Neural cell (in vitro differentiated cells): ENCODE data around the gene DLL1. TPM values are rescaled to one million over a fixed set of nuclear protein-coding genes. Genes with fewer than 3 reads are reported as not detected.
A peak's percentile ranks its signal among the peaks of the same experiment; 100 is the strongest.

Experiments
- H2AFZ ChIP-seq: fragments of 200-600, 300-800 bp; sonication (generic), shearing (Covaris generic); 2 replicates; pipeline ENCODE4 v1.6.0; 2014; ENCODE audit warnings: low read depth, mild to moderate bottlenecking, antibody characterized with exemption, low read length, moderate library complexity
- H3F3A ChIP-seq: fragments of 200-600 bp; shearing (Covaris generic); 2 replicates; pipeline ENCODE4 v1.6.1; 2016; ENCODE audit warnings: mild to moderate bottlenecking, moderate library complexity, mixed read lengths, antibody characterized with exemption, low read length; ENCODE audit not compliant: insufficient read depth, poor library complexity, severe bottlenecking
- H3K27ac ChIP-seq: fragments of 200-600, 300-800 bp; sonication (generic), shearing (Covaris generic); 2 replicates; pipeline ENCODE4 v1.5.1; 2014; ENCODE audit warnings: mild to moderate bottlenecking, low read length, moderate library complexity
- H3K27me3 ChIP-seq: fragments of 300-800, 200-600 bp; sonication (generic), shearing (Covaris generic); 2 replicates; pipeline ENCODE4 v1.6.0; 2014; ENCODE audit warnings: mild to moderate bottlenecking, low read depth, low read length, moderate library complexity; ENCODE audit not compliant: insufficient read depth
- H3K36me3 ChIP-seq: fragments of 300-800, 200-600 bp; sonication (generic), shearing (Covaris generic); 2 replicates; pipeline ENCODE4 v1.5.1; 2014; ENCODE audit warnings: mild to moderate bottlenecking, antibody characterized with exemption, low read length, moderate library complexity; ENCODE audit not compliant: insufficient read depth
- H3K4me2 ChIP-seq: fragments of 300-800, 200-600 bp; sonication (generic), shearing (Covaris generic); 2 replicates; pipeline ENCODE4 v1.6.0; 2014; ENCODE audit warnings: mild to moderate bottlenecking, low read length
- H3K4me3 ChIP-seq: fragments of 300-800, 200-600 bp; sonication (generic), shearing (Covaris generic); 2 replicates; pipeline ENCODE4 v1.5.1; 2014; ENCODE audit warnings: mild to moderate bottlenecking, low read length, moderate library complexity
- H3K79me2 ChIP-seq: fragments of 200-600 bp; shearing (Covaris generic); replicated peaks from 2 replicates; pipeline ENCODE4 v1.6.0; 2014; ENCODE audit warnings: mild to moderate bottlenecking, low read length, moderate library complexity; ENCODE audit not compliant: insufficient read depth
- H3K9ac ChIP-seq: fragments of 300-800, 200-600 bp; sonication (generic), shearing (Covaris generic); 2 replicates; pipeline ENCODE4 v1.6.1; 2016; ENCODE audit warnings: mild to moderate bottlenecking, low read length, mixed read lengths
- H3K9me2 ChIP-seq: fragments of 200-600 bp; shearing (Covaris generic); 2 replicates; pipeline ENCODE4 v1.6.1; 2016; ENCODE audit warnings: mild to moderate bottlenecking, low read length, mixed read lengths; ENCODE audit not compliant: insufficient read depth
- H3K9me3 ChIP-seq: fragments of 200-600, 300-800 bp; sonication (generic), shearing (Covaris generic); 2 replicates; pipeline ENCODE4 v1.6.1; 2016; ENCODE audit warnings: mild to moderate bottlenecking, mixed run types, low read length, moderate library complexity, mixed read lengths
- H4K20me1 ChIP-seq: fragments of 200-600 bp; shearing (Covaris generic); 2 replicates; pipeline ENCODE4 v1.6.1; 2016; ENCODE audit warnings: mild to moderate bottlenecking, mixed run types; ENCODE audit not compliant: insufficient read depth
- EP300 ChIP-seq: fragments of 450-650 bp; conservative IDR thresholded peaks from 2 replicates; pipeline ENCODE4 v1.6.1; 2014; ENCODE audit warnings: antibody characterized with exemption, mild to moderate bottlenecking, moderate library complexity; ENCODE audit not compliant: poor library complexity, severe bottlenecking
- EZH2 ChIP-seq: fragments of 200-600, 300-800 bp; shearing (Covaris generic), sonication (generic); IDR thresholded peaks from 2 replicates; pipeline ENCODE4 v1.6.1; 2014; ENCODE audit warnings: antibody characterized with exemption, low read length, borderline replicate concordance, mild to moderate bottlenecking; ENCODE audit not compliant: insufficient read depth, poor library complexity, severe bottlenecking
- MXI1 ChIP-seq: fragments of 450-650 bp; conservative IDR thresholded peaks from 2 replicates; pipeline ENCODE4 v1.6.1; 2014; ENCODE audit warnings: antibody characterized with exemption, mild to moderate bottlenecking; ENCODE audit not compliant: poor library complexity, severe bottlenecking
- POLR2AphosphoS5 ChIP-seq: IDR thresholded peaks from 2 replicates; pipeline ENCODE4 v1.6.1; 2012
- RAD21 ChIP-seq: fragments of 450-650 bp; conservative IDR thresholded peaks from 2 replicates; pipeline ENCODE4 v1.6.1; 2014; ENCODE audit warnings: antibody characterized with exemption, mild to moderate bottlenecking, moderate library complexity
- REST ChIP-seq: IDR thresholded peaks from 2 replicates; pipeline ENCODE4 v1.6.1; 2012; ENCODE audit warnings: borderline replicate concordance
- SMC3 ChIP-seq: fragments of 450-650 bp; conservative IDR thresholded peaks from 2 replicates; pipeline ENCODE4 v1.6.1; 2014; ENCODE audit warnings: antibody characterized with exemption, mild to moderate bottlenecking, moderate library complexity; ENCODE audit not compliant: poor library complexity
- TAF1 ChIP-seq: IDR thresholded peaks from 2 replicates; pipeline ENCODE4 v1.6.1; 2012; ENCODE audit warnings: low read depth
- polyA plus RNA-seq: library from polyadenylated mRNA; depleted of rRNA; stranded (reverse); fragments of >200 nt; gene quantifications from 2 replicates; pipeline ENCODE4 v1.2.3, GENCODE V29; 2014
- TF ChIP-seq, protein P1 (sequence below): fragments of 450-650 bp; IDR thresholded peaks from 2 replicates; pipeline ENCODE4 v1.5.1; 2014; ENCODE audit warnings: antibody characterized with exemption, mild to moderate bottlenecking, moderate library complexity; ENCODE audit not compliant: poor library complexity, severe bottlenecking

Gene DLL1
- polyA plus RNA-seq, 1 donor from 2014 or later: 26.1 TPM

DNA sequence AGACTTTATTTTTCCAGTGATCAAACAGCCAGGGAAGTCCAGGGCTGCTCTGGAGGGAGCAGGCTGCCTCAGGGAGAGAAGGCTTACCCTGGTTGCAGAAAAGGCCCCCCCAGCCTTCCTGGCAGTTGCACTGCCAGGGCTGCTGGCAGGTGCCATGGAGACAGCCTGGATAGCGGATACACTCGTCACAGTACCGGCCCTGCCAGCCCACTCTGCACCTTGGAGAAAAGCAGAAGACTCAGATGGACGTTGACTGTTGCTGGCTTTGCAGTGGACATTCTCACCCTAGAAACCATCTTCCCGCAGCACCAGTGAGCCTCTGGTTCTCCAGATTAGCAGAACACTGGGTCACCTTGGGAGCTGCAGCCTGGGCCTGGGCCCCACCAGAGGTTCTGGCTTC is 5.4 kb downstream of the DLL1 start:
- Histone ChIP-seq H3K27ac (no peak overlapping the region), H3K27me3 (no peaks in the 10 kb centered on the region), H3K36me3 (no peaks in the 10 kb centered on the region), H3K4me3 (peak overlapping the region; percentile 97), H3K9ac (no peak overlapping the region), H4K20me1 (peaks cover 20% of the 10 kb centered on the region), H2AFZ (no peak overlapping the region), H3K79me2 (peaks cover 49% of the 10 kb centered on the region), H3K9me3 (no peaks in the 10 kb centered on the region), H3K4me2 (no peak overlapping the region), H3K9me2 (no peaks in the 10 kb centered on the region), H3F3A (no peaks in the 10 kb centered on the region)
- TF ChIP-seq, protein P1, sequence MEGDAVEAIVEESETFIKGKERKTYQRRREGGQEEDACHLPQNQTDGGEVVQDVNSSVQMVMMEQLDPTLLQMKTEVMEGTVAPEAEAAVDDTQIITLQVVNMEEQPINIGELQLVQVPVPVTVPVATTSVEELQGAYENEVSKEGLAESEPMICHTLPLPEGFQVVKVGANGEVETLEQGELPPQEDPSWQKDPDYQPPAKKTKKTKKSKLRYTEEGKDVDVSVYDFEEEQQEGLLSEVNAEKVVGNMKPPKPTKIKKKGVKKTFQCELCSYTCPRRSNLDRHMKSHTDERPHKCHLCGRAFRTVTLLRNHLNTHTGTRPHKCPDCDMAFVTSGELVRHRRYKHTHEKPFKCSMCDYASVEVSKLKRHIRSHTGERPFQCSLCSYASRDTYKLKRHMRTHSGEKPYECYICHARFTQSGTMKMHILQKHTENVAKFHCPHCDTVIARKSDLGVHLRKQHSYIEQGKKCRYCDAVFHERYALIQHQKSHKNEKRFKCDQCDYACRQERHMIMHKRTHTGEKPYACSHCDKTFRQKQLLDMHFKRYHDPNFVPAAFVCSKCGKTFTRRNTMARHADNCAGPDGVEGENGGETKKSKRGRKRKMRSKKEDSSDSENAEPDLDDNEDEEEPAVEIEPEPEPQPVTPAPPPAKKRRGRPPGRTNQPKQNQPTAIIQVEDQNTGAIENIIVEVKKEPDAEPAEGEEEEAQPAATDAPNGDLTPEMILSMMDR: no peak
- TF ChIP-seq SMC3: no peak
- no peak for TF ChIP-seq POLR2AphosphoS5
- TF ChIP-seq EZH2: no peak
- TF ChIP-seq REST: no peak
- TF ChIP-seq TAF1: no peak
- TF ChIP-seq RAD21: no peak
- no peak for TF ChIP-seq EP300
- no peak for TF ChIP-seq MXI1

DNA sequence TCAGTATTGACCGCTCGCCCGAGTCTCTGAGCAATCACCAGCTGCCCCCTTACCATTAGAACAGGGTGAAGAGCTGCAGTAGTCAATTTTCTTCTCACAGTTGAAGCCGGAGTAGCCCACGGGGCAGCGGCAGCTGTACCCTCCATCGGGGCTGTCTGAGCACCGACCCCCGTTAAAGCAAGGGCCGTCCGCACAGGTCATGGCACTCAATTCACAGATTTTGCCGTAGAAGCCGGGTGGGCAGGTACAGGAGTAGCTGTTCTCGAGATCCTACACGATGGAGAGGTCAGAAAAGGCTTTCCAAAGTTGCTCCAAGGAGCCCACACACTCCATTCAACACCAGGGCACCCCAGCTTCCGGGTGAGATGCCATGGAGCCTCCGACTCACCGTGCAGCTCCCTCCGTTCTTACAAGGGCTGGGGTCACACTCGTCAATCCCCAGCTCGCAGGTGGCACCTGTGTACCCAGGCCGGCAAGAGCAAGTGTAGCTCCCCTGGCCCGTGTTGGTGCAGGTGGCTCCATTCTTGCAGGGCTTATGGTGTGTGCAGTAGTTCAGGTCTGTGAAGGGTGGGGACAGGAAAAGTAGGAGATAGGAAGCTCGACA is 5.9 kb downstream of the DLL1 start:
- Histone ChIP-seq H3K27ac (no peak overlapping the region), H3K9me2 (no peaks in the 10 kb centered on the region), H3K9ac (no peak overlapping the region), H3K9me3 (no peaks in the 10 kb centered on the region), H3K79me2 (peaks cover 46% of the 10 kb centered on the region), H3K27me3 (no peaks in the 10 kb centered on the region), H4K20me1 (peaks cover 20% of the 10 kb centered on the region), H2AFZ (no peak overlapping the region), H3F3A (no peaks in the 10 kb centered on the region), H3K4me3 (no peak overlapping the region), H3K36me3 (no peaks in the 10 kb centered on the region), H3K4me2 (no peak overlapping the region)
- TF ChIP-seq EZH2: no peak
- TF ChIP-seq SMC3: no peak
- TF ChIP-seq EP300: no peak
- TF ChIP-seq POLR2AphosphoS5: no peak
- TF ChIP-seq, protein P1: no peak
- TF ChIP-seq RAD21: no peak
- TF ChIP-seq REST: no peak
- no peak for TF ChIP-seq TAF1
- TF ChIP-seq MXI1: no peak
